ENCODE data around the gene PSMD14.
A peak's percentile ranks its signal among the peaks of the same experiment; 100 is the strongest.
"Not testable (repeated sequence)": the region's sequence is repeated elsewhere in the genome, so short reads cannot be mapped to it uniquely, and the experiment has no call there.

The PSMD14 gene

GRCh38 chr2:161308178-161308955, at the start of gene PSMD14:
Gene PSMD14, plus strand, starts transcription at chr2:161308425. Its CDS starts 10,401 bp downstream, at chr2:161318826.
- no peak for TF ChIP-seq CTCF (IDR thresholded peaks at IDR 0.05; ENCODE audit: poor library complexity, severe bottlenecking)
- H3K4me1 ChIP-seq (ENCODE audit: insufficient read depth, poor library complexity, severe bottlenecking): peaks cover 5% of the 10 kb centered on the region
- peak; percentile 93 for DNase-seq (ENCODE audit: low spot score)
- ATAC-seq (ENCODE audit: low read depth): peak; percentile 96
- H3K4me3 ChIP-seq (ENCODE audit: severe bottlenecking): peak within 1 kb of the TSS; percentile 61
- H3K27me3 ChIP-seq (ENCODE audit: insufficient read depth, poor library complexity, severe bottlenecking): no peaks in the 10 kb centered on the region
- peaks cover 13% of the 10 kb centered on the region for H3K36me3 ChIP-seq (ENCODE audit: low read depth)
- H3K9me3 ChIP-seq (ENCODE audit: severe bottlenecking): peaks cover 8% of the 10 kb centered on the region
- peak within 1 kb of the TSS; percentile 77 for H3K27ac ChIP-seq (ENCODE audit: poor library complexity, severe bottlenecking)

DNA sequence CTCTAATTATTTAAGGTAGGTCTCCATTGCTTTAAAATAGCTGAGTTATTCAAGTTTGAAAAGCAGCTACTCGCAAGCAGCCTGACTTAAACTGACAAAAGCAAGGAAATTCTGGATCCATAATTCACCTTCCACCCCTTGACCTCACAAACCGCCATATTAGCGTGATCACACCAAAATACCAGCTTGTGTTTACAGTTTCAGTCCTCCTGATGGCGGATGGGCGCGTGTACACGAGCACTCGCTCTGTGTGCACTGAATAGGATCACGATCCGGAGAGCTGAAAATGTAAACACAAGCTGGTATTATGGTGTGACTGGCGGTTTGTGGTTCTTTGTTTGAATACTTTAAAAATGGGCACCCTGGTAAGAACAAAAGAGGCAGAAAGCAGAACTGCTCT, 42.4 kb upstream of the PSMD14 start:
- H3K4me1 ChIP-seq (ENCODE audit: insufficient read depth, poor library complexity, severe bottlenecking): no peaks in the 10 kb centered on the region
- TF ChIP-seq CTCF (IDR thresholded peaks at IDR 0.05; ENCODE audit: poor library complexity, severe bottlenecking): no peak
- DNase-seq (ENCODE audit: low spot score): no peak
- H3K27ac ChIP-seq (ENCODE audit: poor library complexity, severe bottlenecking): no peak overlapping the region
- H3K9me3 ChIP-seq (ENCODE audit: severe bottlenecking): no peaks in the 10 kb centered on the region
- no peak for ATAC-seq (ENCODE audit: low read depth)
- H3K36me3 ChIP-seq (ENCODE audit: low read depth): no peaks in the 10 kb centered on the region
- no peaks in the 10 kb centered on the region for H3K27me3 ChIP-seq (ENCODE audit: insufficient read depth, poor library complexity, severe bottlenecking)
- H3K4me3 ChIP-seq (ENCODE audit: severe bottlenecking): no peak overlapping the region

DNA sequence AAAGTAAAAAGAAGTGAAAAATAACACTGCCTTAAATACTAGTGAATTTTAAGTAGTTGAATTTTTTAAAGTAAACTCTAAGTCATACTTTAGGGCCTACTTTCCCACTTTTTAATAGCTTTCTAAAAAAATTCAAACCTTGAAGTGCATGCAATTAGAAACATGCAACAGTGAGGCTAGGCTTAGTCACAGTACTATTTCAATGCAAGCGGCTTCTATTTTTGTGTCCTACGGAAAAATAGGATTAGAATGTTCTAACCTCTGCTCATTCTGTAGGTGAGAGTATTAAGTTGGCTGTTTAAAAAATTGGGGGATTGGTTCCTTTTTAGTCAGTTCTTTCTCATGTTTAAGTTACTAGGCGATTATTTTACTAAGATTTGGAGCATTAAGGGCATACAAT, 39.1 kb upstream of the PSMD14 start:
- H3K9me3 ChIP-seq (ENCODE audit: severe bottlenecking): peaks cover 4% of the 10 kb centered on the region
- no peak overlapping the region for H3K4me3 ChIP-seq (ENCODE audit: severe bottlenecking)
- no peaks in the 10 kb centered on the region for H3K4me1 ChIP-seq (ENCODE audit: insufficient read depth, poor library complexity, severe bottlenecking)
- no peak for TF ChIP-seq CTCF (IDR thresholded peaks at IDR 0.05; ENCODE audit: poor library complexity, severe bottlenecking)
- ATAC-seq (ENCODE audit: low read depth) (no peak), DNase-seq (ENCODE audit: low spot score) (no peak)
- H3K36me3 ChIP-seq (ENCODE audit: low read depth): no peaks in the 10 kb centered on the region
- H3K27me3 ChIP-seq (ENCODE audit: insufficient read depth, poor library complexity, severe bottlenecking): no peaks in the 10 kb centered on the region
- no peak overlapping the region for H3K27ac ChIP-seq (ENCODE audit: poor library complexity, severe bottlenecking)

DNA sequence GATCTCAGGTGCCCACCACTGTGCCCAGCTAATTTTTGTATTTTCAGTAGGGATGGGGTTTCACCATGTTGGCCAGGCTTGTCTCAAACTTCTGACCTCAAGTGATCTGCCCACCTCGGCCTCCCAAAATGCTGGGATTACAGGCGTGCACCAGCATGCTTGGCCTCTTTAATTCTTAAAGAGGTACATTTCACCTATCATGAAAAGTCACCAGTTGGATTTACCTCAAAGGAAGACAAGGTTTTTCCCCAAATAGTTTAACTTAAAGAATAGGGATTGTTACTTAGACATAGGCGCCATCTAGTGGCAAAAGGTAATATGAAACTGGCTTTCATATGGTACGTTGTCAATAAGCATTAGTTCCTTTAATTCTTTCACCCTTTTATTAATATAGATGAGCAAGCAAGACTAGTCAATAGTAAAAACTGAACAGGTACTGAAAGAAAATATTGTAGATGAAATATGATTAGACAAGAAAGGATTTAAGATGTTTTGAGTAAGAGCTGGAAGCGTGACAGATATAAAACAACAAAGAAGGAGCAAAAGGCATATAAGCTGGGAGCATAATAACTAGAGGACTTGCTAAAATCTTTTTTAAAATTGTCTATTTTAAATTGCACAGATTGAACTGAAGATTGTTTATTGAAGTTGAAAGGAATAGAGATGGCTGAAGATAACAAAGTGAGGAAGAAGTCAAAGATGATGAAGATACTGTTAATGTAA, 35.0 kb upstream of the PSMD14 start:
- no peaks in the 10 kb centered on the region for H3K36me3 ChIP-seq (ENCODE audit: low read depth)
- H3K4me3 ChIP-seq (ENCODE audit: severe bottlenecking): no peak overlapping the region
- no peak for ATAC-seq (ENCODE audit: low read depth)
- no peak for DNase-seq (ENCODE audit: low spot score)
- H3K27me3 ChIP-seq (ENCODE audit: insufficient read depth, poor library complexity, severe bottlenecking): no peaks in the 10 kb centered on the region
- peak; percentile 75 for TF ChIP-seq CTCF (IDR thresholded peaks at IDR 0.05; ENCODE audit: poor library complexity, severe bottlenecking)
- H3K9me3 ChIP-seq (ENCODE audit: severe bottlenecking): peaks cover 4% of the 10 kb centered on the region
- no peaks in the 10 kb centered on the region for H3K4me1 ChIP-seq (ENCODE audit: insufficient read depth, poor library complexity, severe bottlenecking)
- H3K27ac ChIP-seq (ENCODE audit: poor library complexity, severe bottlenecking): no peak overlapping the region

- not testable (repeated sequence) for ATAC-seq (ENCODE audit: low read depth); H3K9me3 ChIP-seq (ENCODE audit: severe bottlenecking)
- DNase-seq (ENCODE audit: low spot score): peak; percentile 62
Observed at GRCh38 chr2:161278564-161279229, 29.5 kb upstream of the PSMD14 start.

GRCh38 chr2:161279230-161279815, 28.9 kb upstream of the PSMD14 start:
- not testable (repeated sequence) for H3K36me3 ChIP-seq (ENCODE audit: low read depth); H3K4me1 ChIP-seq (ENCODE audit: insufficient read depth, poor library complexity, severe bottlenecking); H3K27ac ChIP-seq (ENCODE audit: poor library complexity, severe bottlenecking); H3K27me3 ChIP-seq (ENCODE audit: insufficient read depth, poor library complexity, severe bottlenecking); H3K4me3 ChIP-seq (ENCODE audit: severe bottlenecking); H3K9me3 ChIP-seq (ENCODE audit: severe bottlenecking); DNase-seq (ENCODE audit: low spot score); ATAC-seq (ENCODE audit: low read depth)

More at GRCh38 chr2:161278564-161279229, 29.5 kb upstream of the PSMD14 start:
- H3K4me1 ChIP-seq (ENCODE audit: insufficient read depth, poor library complexity, severe bottlenecking); H3K36me3 ChIP-seq (ENCODE audit: low read depth); H3K4me3 ChIP-seq (ENCODE audit: severe bottlenecking); H3K27ac ChIP-seq (ENCODE audit: poor library complexity, severe bottlenecking); H3K27me3 ChIP-seq (ENCODE audit: insufficient read depth, poor library complexity, severe bottlenecking): not testable (repeated sequence)
